ENCODE results near the gene BZW2.

BZW2 gene

GRCh38 chr7:16754856-16755317 lies 108.9 kb downstream of the BZW2 start:
- no peak for DNase-seq

GRCh38 chr7:16755397-16755796 lies 109.4 kb downstream of the BZW2 start:
- no peak for DNase-seq
